Stimulated activated CD4-positive, alpha-beta T cell treated with anti-CD3 and anti-CD28 coated beads, Interleukin-4, amount 100 ng/mL, for 24 hours (primary cell): ENCODE data around the gene KERA.
"Not testable (repeated sequence)": the region's sequence is repeated elsewhere in the genome, so short reads cannot be mapped to it uniquely, and the experiment has no call there.

Experiments
- DNase-seq: peaks from one replicate; pipeline ENCODE4 v3.0.0-alpha.2; 2020

The KERA gene

GRCh38 chr12:91057368-91058165 is at the start of gene KERA:
Gene KERA (minus strand): TSS chr12:91058024. CDS start chr12:91056281, 1,743 bp downstream.
- DNase-seq, result no peak

GRCh38 chr12:91106283-91106682 is 48.5 kb upstream of the KERA start:
- no peak for DNase-seq

- no peak for DNase-seq
Observed at GRCh38 chr12:91105807-91106206, 48.0 kb upstream of the KERA start.

- DNase-seq, result no peak
Observed at GRCh38 chr12:91104812-91105466, 47.1 kb upstream of the KERA start.

GRCh38 chr12:91103624-91104023 is 45.8 kb upstream of the KERA start:
- DNase-seq, result no peak

- DNase-seq, result no peak
Observed at GRCh38 chr12:91103101-91103500, 45.3 kb upstream of the KERA start.

GRCh38 chr12:91100906-91101305 is 43.1 kb upstream of the KERA start:
- no peak for DNase-seq

GRCh38 chr12:91099836-91100235 is 42.0 kb upstream of the KERA start:
- no peak for DNase-seq

GRCh38 chr12:91099341-91099740 is 41.5 kb upstream of the KERA start:
- DNase-seq, result no peak

GRCh38 chr12:91098941-91099340 is 41.1 kb upstream of the KERA start:
- no peak for DNase-seq

- no peak for DNase-seq
Observed at GRCh38 chr12:91098461-91098860, 40.6 kb upstream of the KERA start.

- no peak for DNase-seq
Observed at GRCh38 chr12:91094957-91095356, 37.1 kb upstream of the KERA start.

GRCh38 chr12:91094032-91094662 is 36.3 kb upstream of the KERA start:
- DNase-seq, result no peak

GRCh38 chr12:91093341-91093740 is 35.5 kb upstream of the KERA start:
- no peak for DNase-seq

- DNase-seq, result no peak
Observed at GRCh38 chr12:91091916-91092715, 34.3 kb upstream of the KERA start.

- DNase-seq, result not testable (repeated sequence)
Observed at GRCh38 chr12:91089953-91090352, 32.1 kb upstream of the KERA start.

GRCh38 chr12:91080041-91080440 is 22.2 kb upstream of the KERA start:
- DNase-seq, result no peak

- no peak for DNase-seq
Observed at GRCh38 chr12:91078501-91078900, 20.7 kb upstream of the KERA start.

GRCh38 chr12:91077228-91077954 is 19.6 kb upstream of the KERA start:
- no peak for DNase-seq

GRCh38 chr12:91074851-91075250 is 17.0 kb upstream of the KERA start:
- DNase-seq, result no peak

- DNase-seq, result no peak
Observed at GRCh38 chr12:91074154-91074709, 16.4 kb upstream of the KERA start.

- no peak for DNase-seq
Observed at GRCh38 chr12:91073426-91073825, 15.6 kb upstream of the KERA start.
